K562 (cell line): ENCODE data around the gene PTHLH. TPM values are rescaled to one million over a fixed set of nuclear protein-coding genes. Genes with fewer than 3 reads are reported as not detected.

Experiments used
- ATAC-seq: fragments of 200-7000 bp; cut with Tn5 transposase; 3 replicates; pipeline ENCODE4 v1.9.1; 2020; ENCODE audit warnings: moderate library complexity
- BruUV-seq: library from RNA; stranded (reverse); fragments of 400-500 nt; replicated peaks from 2 replicates; lab custom pipeline; 2021; lab: Mats Ljungman, UMichigan
- CTCF ChIA-PET: fragments of 300-600 bp; formaldehyde crosslinking; extraction: SDS; loops from one replicate; lab custom pipeline; 2021; ENCODE audit warnings: low intra/inter-chr PET ratio; lab: Yijun Ruan, JAX
- POLR2A ChIA-PET: fragments of 300-600, 350-650 bp; sonication (Branson Sonifier 250); formaldehyde crosslinking; extraction: SDS; loops from one replicate; lab custom pipeline; 2021; ENCODE audit warnings: antibody characterized with exemption, inconsistent platforms; lab: Yijun Ruan, JAX
- DNase-seq, 4 experiments: peaks; one replicate each; pipeline versions ENCODE4 v3.0.0 to v3.0.0-alpha.2; 2011 to 2018; ENCODE audit warnings: low spot score in 3 of 4, mixed read lengths in 3 of 4; ENCODE audit errors: extremely low read depth in 1 of 4
- FAIRE-seq: peaks from 2 replicates; lab custom pipeline; 2011; peaks lifted over from hg19 to GRCh38; lab: Jason Lieb, UNC
- H2AFZ ChIP-seq: 2 replicates; pipeline ENCODE4 v1.6.0; 2011; ENCODE audit warnings: low read depth, low read length, control low read depth, inconsistent platforms
- H3K27ac ChIP-seq: fragments of 200-600 bp; 3 replicates; pipeline ENCODE4 v1.8.0; 2011; ENCODE audit warnings: low read depth, mild to moderate bottlenecking, control low read depth, inconsistent platforms, low read length, moderate library complexity, mixed read lengths; ENCODE audit errors: extremely low read depth
- H3K27me3 ChIP-seq, 2 experiments: fragments of 300-600 bp in 1 of 2; 2 replicates in 1 of 2; 3 replicates in 1 of 2; pipeline versions ENCODE4 v1.6.0 to v1.8.0; 2011; ENCODE audit warnings: inconsistent platforms in 2 of 2, low read length in 2 of 2, mild to moderate bottlenecking in 1 of 2, mixed read lengths in 1 of 2, moderate library complexity in 1 of 2; ENCODE audit not compliant: control insufficient read depth in 2 of 2, insufficient read depth in 2 of 2
- H3K36me3 ChIP-seq: fragments of 300-600 bp; 3 replicates; pipeline ENCODE4 v1.8.0; 2011; ENCODE audit warnings: mild to moderate bottlenecking, low read length, inconsistent platforms; ENCODE audit not compliant: control insufficient read depth, insufficient read depth
- H3K4me1 ChIP-seq, 2 experiments: fragments of 200-600 bp in 1 of 2; replicated peaks in 1 of 2; 2 replicates in 1 of 2; 3 replicates in 1 of 2; pipeline versions ENCODE4 v1.5.1 to v1.8.0; 2011; ENCODE audit warnings: inconsistent platforms in 2 of 2, low read length in 2 of 2, mild to moderate bottlenecking in 1 of 2, mixed read lengths in 1 of 2, moderate library complexity in 1 of 2; ENCODE audit not compliant: control insufficient read depth in 2 of 2, insufficient read depth in 2 of 2
- H3K4me2 ChIP-seq: 2 replicates; pipeline ENCODE4 v1.6.1; 2011; ENCODE audit warnings: low read length, control low read depth, inconsistent platforms, mixed read lengths; ENCODE audit not compliant: insufficient read depth
- H3K4me3 ChIP-seq: fragments of 200-600 bp; sonication (generic), shearing (Covaris generic); 2 replicates; pipeline ENCODE4 v1.5.1; 2016; ENCODE audit warnings: control low read depth, inconsistent platforms
- H3K79me2 ChIP-seq: fragments of 200-600 bp; 3 replicates; pipeline ENCODE4 v1.8.0; 2011; ENCODE audit warnings: low read length, inconsistent platforms; ENCODE audit not compliant: control insufficient read depth, insufficient read depth
- H3K9ac ChIP-seq, 2 experiments: 2 replicates each; pipeline versions ENCODE4 v1.6.0 to v1.6.1; 2011; ENCODE audit warnings: low read depth in 2 of 2, low read length in 2 of 2, control low read depth in 1 of 2, inconsistent platforms in 1 of 2, mild to moderate bottlenecking in 1 of 2, mixed read lengths in 1 of 2; ENCODE audit not compliant: insufficient read depth in 1 of 2
- H3K9me1 ChIP-seq: one replicate; pipeline ENCODE4 v1.6.0; 2011; ENCODE audit warnings: inconsistent platforms, mild to moderate bottlenecking, low read length, moderate library complexity; ENCODE audit not compliant: control insufficient read depth, insufficient read depth
- H3K9me3 ChIP-seq: replicated peaks from 2 replicates; pipeline ENCODE4 v1.5.1; 2011; ENCODE audit warnings: low read depth, low read length, inconsistent platforms; ENCODE audit not compliant: control insufficient read depth, insufficient read depth
- H4K20me1 ChIP-seq: replicated peaks from 2 replicates; pipeline ENCODE4 v1.6.1; 2011; ENCODE audit warnings: low read length, inconsistent platforms, mixed read lengths; ENCODE audit not compliant: control insufficient read depth, insufficient read depth
- CCNT2 ChIP-seq: IDR thresholded peaks from 2 replicates; pipeline ENCODE4 v1.6.1; 2011; ENCODE audit warnings: borderline replicate concordance, low read depth, mild to moderate bottlenecking, moderate library complexity, mixed read lengths, low read length; ENCODE audit not compliant: insufficient read length; ENCODE audit errors: extremely low read depth
- ETV6 ChIP-seq, 3 experiments: fragments of 150-350 bp in 1 of 3; sonication (generic) in 1 of 3; formaldehyde crosslinking in 1 of 3; IDR thresholded peaks; 2 replicates each; pipeline versions ENCODE4 v1.6.1 to v1.8.0; 2014 to 2022; ENCODE audit warnings: borderline replicate concordance in 2 of 3, low read depth in 2 of 3, antibody characterized with exemption in 1 of 3, low read length in 1 of 3, mild to moderate bottlenecking in 1 of 3, missing genetic modification reagents in 1 of 3
- KDM2B ChIP-seq: fragments of 250-450 bp; sonication (Bioruptor Pico); IDR thresholded peaks from 2 replicates; pipeline ENCODE4 v1.8.0; 2021; ENCODE audit warnings: mild to moderate bottlenecking, moderate library complexity
- KLF6 ChIP-seq: fragments of 250-450 bp; sonication (Bioruptor Pico); IDR thresholded peaks from 2 replicates; pipeline ENCODE4 v1.4.0; 2020; ENCODE audit warnings: mild to moderate bottlenecking, moderate library complexity, borderline replicate concordance
- PHF20 ChIP-seq: fragments of 450-650 bp; IDR thresholded peaks from 2 replicates; pipeline ENCODE4 v1.6.1; 2018; ENCODE audit not compliant: partially characterized antibody
- POLR2A ChIP-seq: fragments of 450-650 bp; conservative IDR thresholded peaks from 2 replicates; pipeline ENCODE4 v1.6.1; 2016
- SAFB2 ChIP-seq: fragments of 200-400 bp; formaldehyde crosslinking; IDR thresholded peaks from 2 replicates; pipeline ENCODE4 v1.6.1; 2018; ENCODE audit warnings: borderline replicate concordance, low read length, low read depth, moderate library complexity; ENCODE audit not compliant: severe bottlenecking
- SLC30A9 ChIP-seq: fragments of 250-450 bp; sonication (Bioruptor Pico); IDR thresholded peaks from 2 replicates; pipeline ENCODE4 v1.8.0; 2022; ENCODE audit warnings: mild to moderate bottlenecking, moderate library complexity
- SP1 ChIP-seq: sonication (generic); formaldehyde crosslinking; IDR thresholded peaks from 2 replicates; pipeline ENCODE4 v1.8.1; 2022; ENCODE audit warnings: mild to moderate bottlenecking, missing genetic modification reagents
- SRSF9 ChIP-seq: fragments of 200-400 bp; formaldehyde crosslinking; IDR thresholded peaks from 2 replicates; pipeline ENCODE4 v1.6.1; 2017; ENCODE audit warnings: low read depth, low read length, borderline replicate concordance
- TRIM28 ChIP-seq: fragments of 450-650 bp; IDR thresholded peaks from 2 replicates; pipeline ENCODE4 v1.6.1; 2017
- ZBTB8A ChIP-seq: fragments of 450-650 bp; IDR thresholded peaks from 2 replicates; pipeline ENCODE4 v1.6.1; 2018; ENCODE audit warnings: mild to moderate bottlenecking, moderate library complexity; ENCODE audit not compliant: partially characterized antibody
- in situ Hi-C: fragments of 300-500 bp; cut with MboI; formaldehyde crosslinking; loops from 4 replicates; pipeline ENCODE4 v1.15.0; 2018; ENCODE audit warnings: inconsistent platforms, mixed read lengths
- intact Hi-C: fragments of 100-400 bp; cut with micrococcal nuclease; formaldehyde crosslinking; loops from 2 replicates; pipeline ENCODE4 v1.14.2; 2022
- polyA plus RNA-seq, 8 experiments: library from polyadenylated mRNA; depleted of rRNA in 4 of 8; stranded (reverse) in 5 of 8; unstranded in 3 of 8; fragments of >200 nt; fragmentation: Nextera tagmentation in 2 of 8; fragmentation: Illumina TruSeq in 1 of 8; extraction: Ambion mirVana in 2 of 8; extraction: Trizol in 1 of 8; gene quantifications; 2 replicates each; pipeline versions ENCODE4 v1.2.1 to v1.2.3, GENCODE V29; 2011 to 2014; ENCODE audit warnings: inconsistent platforms in 1 of 8, missing spikeins in 1 of 8
- total RNA-seq, 7 experiments: library from RNA; depleted of rRNA in 6 of 7; stranded (reverse); fragments of >200 nt in 6 of 7; fragmentation: Illumina TruSeq in 2 of 7; extraction: Trizol in 2 of 7; gene quantifications; 2 replicates each; pipeline versions ENCODE4 v1.2.1 to v1.2.3, GENCODE V29; 2011 to 2021; ENCODE audit warnings: low replicate concordance in 1 of 7
- TF ChIP-seq, protein P1 (sequence below): fragments of 250-450 bp; sonication (Bioruptor Pico); IDR thresholded peaks from 2 replicates; pipeline ENCODE4 v1.4.0; 2020; ENCODE audit warnings: mild to moderate bottlenecking
- TF ChIP-seq, protein P2 (sequence below): fragments of 250-450 bp; sonication (Bioruptor Pico); IDR thresholded peaks from 2 replicates; pipeline ENCODE4 v1.5.0; 2020; ENCODE audit warnings: mild to moderate bottlenecking
- TF ChIP-seq, protein P3 (sequence below): fragments of 450-650 bp; IDR thresholded peaks from 2 replicates; pipeline ENCODE4 v1.7.0; 2016; ENCODE audit warnings: borderline replicate concordance

PTHLH gene
- total and polyA plus RNA-seq, 9 of the 15 experiments (the other 6 are each of a cell fraction or from before 2014, with no cell fraction given) = 0.14 to 2.5 (median 0.74) TPM

DNA sequence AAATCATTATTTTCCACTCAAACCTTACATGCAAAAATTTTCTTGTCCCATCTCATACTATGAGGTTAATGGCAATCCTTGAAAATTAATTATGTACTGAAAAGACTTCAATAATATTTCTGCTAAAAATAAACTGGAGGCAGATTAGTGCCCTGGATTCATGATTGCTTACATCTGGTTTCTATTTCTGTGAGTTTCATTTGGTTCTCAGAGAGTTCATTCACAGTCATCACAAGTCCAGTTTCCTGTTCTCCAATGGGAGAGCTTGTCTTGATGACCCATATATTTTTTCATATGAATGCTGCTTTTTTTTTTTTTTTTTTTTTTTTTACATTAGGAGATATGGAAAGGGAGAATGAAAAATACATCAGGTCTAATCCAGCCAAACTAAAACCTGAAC lies 6.6 kb upstream of the PTHLH start:
- POLR2A ChIA-PET = no interaction called here
- FAIRE-seq = no peak

More for the DNA sequence above, 6.6 kb upstream of the PTHLH start:
- Histone ChIP-seq H3K36me3 (no peaks in the 10 kb centered on the region), H3K9ac (no peak overlapping the region), H3K4me1 (peaks cover 2 to 15% of the 10 kb centered on the region in 2 experiments; a peak in 3 of 5 replicates), H3K9me1 (no peaks in the 10 kb centered on the region), H3K4me2 (no peak overlapping the region), H4K20me1 (no peaks in the 10 kb centered on the region), H3K79me2 (no peaks in the 10 kb centered on the region), H3K27ac (no peak overlapping the region), H2AFZ (no peak overlapping the region), H3K4me3 (no peak overlapping the region), H3K9me3 (no peaks in the 10 kb centered on the region), H3K27me3 (peaks cover 4 to 5% of the 10 kb centered on the region in 2 experiments; a peak in 3 of 5 replicates)
- ATAC-seq (no peak), DNase-seq (no peak)
- intact Hi-C loops = no loop called here
- TF ChIP-seq CCNT2 (no peak), ZBTB8A (no peak), PHF20 (no peak), POLR2A (no peak), KLF6 (no peak), TRIM28 (no peak), ETV6 (IDR thresholded peaks at IDR 0.05; ENCODE audit: borderline replicate concordance in 1 of 2, low read depth in 2 of 2, low read length in 1 of 2) (no peak), ETV6 (CRISPR knock-in tag; IDR thresholded peaks at IDR 0.05; ENCODE audit: borderline replicate concordance) (no peak), SP1 (no peak), SAFB2 (no peak), SRSF9 (no peak), SLC30A9 (CRISPR knock-in tag) (no peak), KDM2B (CRISPR knock-in tag) (no peak)
- TF ChIP-seq, protein P1, sequence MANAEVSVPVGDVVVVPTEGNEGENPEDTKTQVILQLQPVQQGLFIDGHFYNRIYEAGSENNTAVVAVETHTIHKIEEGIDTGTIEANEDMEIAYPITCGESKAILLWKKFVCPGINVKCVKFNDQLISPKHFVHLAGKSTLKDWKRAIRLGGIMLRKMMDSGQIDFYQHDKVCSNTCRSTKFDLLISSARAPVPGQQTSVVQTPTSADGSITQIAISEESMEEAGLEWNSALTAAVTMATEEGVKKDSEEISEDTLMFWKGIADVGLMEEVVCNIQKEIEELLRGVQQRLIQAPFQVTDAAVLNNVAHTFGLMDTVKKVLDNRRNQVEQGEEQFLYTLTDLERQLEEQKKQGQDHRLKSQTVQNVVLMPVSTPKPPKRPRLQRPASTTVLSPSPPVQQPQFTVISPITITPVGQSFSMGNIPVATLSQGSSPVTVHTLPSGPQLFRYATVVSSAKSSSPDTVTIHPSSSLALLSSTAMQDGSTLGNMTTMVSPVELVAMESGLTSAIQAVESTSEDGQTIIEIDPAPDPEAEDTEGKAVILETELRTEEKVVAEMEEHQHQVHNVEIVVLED = no peak
- TF ChIP-seq, protein P2, sequence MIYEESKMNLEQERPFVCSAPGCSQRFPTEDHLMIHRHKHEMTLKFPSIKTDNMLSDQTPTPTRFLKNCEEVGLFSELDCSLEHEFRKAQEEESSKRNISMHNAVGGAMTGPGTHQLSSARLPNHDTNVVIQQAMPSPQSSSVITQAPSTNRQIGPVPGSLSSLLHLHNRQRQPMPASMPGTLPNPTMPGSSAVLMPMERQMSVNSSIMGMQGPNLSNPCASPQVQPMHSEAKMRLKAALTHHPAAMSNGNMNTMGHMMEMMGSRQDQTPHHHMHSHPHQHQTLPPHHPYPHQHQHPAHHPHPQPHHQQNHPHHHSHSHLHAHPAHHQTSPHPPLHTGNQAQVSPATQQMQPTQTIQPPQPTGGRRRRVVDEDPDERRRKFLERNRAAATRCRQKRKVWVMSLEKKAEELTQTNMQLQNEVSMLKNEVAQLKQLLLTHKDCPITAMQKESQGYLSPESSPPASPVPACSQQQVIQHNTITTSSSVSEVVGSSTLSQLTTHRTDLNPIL (CRISPR knock-in tag) = no peak
- TF ChIP-seq, protein P3, sequence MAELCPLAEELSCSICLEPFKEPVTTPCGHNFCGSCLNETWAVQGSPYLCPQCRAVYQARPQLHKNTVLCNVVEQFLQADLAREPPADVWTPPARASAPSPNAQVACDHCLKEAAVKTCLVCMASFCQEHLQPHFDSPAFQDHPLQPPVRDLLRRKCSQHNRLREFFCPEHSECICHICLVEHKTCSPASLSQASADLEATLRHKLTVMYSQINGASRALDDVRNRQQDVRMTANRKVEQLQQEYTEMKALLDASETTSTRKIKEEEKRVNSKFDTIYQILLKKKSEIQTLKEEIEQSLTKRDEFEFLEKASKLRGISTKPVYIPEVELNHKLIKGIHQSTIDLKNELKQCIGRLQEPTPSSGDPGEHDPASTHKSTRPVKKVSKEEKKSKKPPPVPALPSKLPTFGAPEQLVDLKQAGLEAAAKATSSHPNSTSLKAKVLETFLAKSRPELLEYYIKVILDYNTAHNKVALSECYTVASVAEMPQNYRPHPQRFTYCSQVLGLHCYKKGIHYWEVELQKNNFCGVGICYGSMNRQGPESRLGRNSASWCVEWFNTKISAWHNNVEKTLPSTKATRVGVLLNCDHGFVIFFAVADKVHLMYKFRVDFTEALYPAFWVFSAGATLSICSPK = no peak
- BruUV-seq = no TSS peak
- CTCF ChIA-PET = no interaction called here
- in situ Hi-C loops = loop anchor here (10.0 kb wide), 1 partner anchor 196 kb away; no protein-coding TSS in a partner anchor
